ENCODE measurements around the gene HMCN1. TPM values are rescaled to one million over a fixed set of nuclear protein-coding genes. Genes with fewer than 3 reads are reported as not detected.

HMCN1 gene
- total RNA-seq, 4 donors from 2014 or later = 9.2 to 15.1 (median 13.8) TPM

DNA sequence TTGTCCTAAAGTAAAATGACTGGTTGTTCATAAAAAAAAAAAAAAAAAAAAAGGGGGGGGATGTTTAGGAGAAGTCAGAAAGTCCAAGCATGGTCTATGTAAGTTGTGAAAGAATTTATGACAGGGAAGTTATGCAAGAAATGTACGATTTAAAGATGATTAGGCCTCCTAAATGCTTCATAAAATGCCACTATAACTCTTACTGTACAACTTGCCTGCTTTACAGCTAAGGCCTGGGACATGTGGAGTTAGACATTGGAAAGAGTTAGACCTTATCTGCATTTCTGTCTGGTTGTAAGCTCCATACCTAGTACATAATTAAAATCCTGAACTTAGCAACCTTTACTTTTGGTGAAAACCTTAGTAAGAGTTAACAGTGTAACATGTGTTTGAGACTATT is 490.9 kb downstream of the HMCN1 start:
- TF ChIP-seq, protein P1, sequence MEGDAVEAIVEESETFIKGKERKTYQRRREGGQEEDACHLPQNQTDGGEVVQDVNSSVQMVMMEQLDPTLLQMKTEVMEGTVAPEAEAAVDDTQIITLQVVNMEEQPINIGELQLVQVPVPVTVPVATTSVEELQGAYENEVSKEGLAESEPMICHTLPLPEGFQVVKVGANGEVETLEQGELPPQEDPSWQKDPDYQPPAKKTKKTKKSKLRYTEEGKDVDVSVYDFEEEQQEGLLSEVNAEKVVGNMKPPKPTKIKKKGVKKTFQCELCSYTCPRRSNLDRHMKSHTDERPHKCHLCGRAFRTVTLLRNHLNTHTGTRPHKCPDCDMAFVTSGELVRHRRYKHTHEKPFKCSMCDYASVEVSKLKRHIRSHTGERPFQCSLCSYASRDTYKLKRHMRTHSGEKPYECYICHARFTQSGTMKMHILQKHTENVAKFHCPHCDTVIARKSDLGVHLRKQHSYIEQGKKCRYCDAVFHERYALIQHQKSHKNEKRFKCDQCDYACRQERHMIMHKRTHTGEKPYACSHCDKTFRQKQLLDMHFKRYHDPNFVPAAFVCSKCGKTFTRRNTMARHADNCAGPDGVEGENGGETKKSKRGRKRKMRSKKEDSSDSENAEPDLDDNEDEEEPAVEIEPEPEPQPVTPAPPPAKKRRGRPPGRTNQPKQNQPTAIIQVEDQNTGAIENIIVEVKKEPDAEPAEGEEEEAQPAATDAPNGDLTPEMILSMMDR (IDR thresholded peaks at IDR 0.05; ENCODE audit: low read depth) = no peak

DNA sequence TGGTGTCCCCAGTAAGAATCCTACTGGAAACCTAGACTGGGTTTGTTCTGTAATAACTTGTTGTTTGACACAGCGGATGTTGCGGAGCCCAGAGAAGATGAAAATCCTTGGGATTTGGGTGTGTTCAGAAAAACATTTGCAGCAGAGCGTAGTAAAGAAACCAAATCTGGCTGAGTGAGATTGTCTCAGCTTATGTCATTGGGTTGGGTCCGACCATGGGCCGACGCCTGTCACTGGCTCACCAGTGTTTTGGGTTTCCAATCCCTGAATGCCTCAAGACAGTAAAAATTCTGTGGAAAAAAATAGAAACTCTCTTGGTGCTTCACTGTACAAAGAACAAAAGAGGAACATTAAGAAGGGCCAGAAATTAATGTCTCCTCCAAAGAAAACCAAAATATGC is 494.6 kb downstream of the HMCN1 start:
- TF ChIP-seq, protein P1 (IDR thresholded peaks at IDR 0.05; ENCODE audit: low read depth) = no peak

DNA sequence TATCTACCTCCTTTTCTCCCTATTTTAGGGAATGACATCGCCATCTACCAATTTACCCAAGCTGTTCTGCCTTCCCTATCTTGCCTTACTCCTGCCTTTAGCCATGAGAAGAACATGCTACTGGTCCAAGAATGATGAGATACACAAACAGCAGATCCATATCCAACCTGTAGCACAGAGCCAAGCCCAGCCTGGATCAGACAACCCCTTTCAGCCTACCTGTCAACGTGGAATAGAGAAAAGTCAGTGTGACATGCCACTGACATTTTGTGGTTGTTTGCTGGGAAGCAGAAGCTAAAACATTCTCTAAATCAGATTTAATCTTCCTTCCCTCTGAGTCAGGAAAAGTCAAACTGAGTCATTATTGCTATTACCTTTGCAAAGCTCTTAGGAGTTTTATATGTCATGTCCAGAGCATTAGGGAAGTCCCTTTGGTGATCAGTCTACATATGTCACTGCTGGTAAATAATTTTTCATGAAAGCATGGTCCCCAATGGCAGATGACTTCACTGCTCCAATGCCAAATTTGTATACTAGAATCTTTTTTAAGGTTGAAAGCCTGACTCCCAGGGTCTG is 497.8 kb downstream of the HMCN1 start:
- TF ChIP-seq, protein P1 (IDR thresholded peaks at IDR 0.05; ENCODE audit: low read depth) = no peak

DNA sequence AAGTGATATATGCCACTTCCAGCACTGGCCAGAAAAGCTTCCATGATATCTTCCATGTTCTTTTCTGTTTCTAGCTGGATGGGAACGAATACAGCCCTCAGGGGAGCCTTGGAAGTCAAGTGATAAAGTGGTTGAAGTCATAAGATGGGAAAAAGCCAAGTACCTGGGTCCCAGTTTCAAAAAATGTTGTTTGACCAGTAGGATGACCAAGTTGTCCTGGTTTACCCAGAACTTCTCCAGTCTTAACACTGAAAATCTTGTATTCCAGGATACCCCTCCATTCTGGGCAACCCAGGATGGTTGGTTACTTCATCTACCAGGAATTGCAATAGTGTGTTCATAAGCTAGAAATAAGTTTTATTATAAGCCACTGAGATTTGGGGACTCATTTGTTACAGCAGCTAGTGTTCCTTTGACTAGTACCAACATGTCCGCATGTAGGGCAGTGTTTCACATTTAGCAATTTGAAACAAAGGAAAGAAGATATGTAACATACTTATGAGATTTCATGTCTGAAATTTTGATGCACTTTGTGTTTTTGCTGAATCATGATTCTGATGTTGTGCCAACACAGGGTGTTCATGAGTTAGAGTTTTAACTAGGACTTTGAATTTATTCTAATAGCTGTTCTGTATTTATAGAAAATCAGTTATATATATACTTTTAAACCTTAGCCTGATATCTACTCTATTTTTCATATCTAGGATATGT is 500.9 kb downstream of the HMCN1 start:
- TF ChIP-seq, protein P1 (IDR thresholded peaks at IDR 0.05; ENCODE audit: low read depth) = no peak

DNA sequence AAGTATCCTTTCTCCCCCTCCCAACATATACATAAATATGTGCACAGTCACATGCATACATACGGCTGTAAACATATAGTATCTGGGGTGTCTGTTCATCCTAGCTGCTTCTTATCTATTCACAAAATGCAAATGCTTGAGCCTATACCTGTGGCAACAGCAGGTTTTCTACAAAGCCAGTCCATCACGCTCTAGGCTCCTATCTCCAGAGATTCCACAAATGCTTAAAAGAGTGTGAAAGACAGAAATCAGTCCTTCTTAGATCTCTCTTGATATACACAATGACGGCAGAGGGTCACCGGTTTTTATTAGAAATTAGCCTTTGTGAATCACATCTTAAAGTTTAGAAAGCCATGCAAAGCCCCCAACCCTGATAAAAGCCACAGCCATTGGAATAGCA is 501.5 kb downstream of the HMCN1 start:
- TF ChIP-seq, protein P1 (IDR thresholded peaks at IDR 0.05; ENCODE audit: low read depth) = no peak

DNA sequence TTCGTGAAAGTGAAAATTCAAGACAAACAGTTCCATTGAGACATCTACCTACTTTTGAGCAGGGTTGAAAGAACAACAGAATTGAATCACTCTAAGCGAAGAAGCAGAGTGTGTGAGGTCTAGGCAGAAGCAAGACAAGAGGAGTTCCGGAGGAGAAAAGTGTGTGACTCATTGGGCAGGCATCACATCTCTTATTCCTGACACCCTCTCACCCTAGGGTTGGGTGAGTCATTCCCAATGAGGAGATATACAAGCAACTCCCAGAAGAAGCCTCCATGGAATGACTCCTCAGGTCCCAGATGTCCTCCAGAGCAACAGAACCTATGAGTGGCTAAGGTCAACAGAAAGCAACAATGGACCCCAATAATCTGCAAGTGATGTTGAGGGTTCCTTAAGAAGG is 502.7 kb downstream of the HMCN1 start:
- TF ChIP-seq, protein P1 (IDR thresholded peaks at IDR 0.05; ENCODE audit: low read depth) = no peak

DNA sequence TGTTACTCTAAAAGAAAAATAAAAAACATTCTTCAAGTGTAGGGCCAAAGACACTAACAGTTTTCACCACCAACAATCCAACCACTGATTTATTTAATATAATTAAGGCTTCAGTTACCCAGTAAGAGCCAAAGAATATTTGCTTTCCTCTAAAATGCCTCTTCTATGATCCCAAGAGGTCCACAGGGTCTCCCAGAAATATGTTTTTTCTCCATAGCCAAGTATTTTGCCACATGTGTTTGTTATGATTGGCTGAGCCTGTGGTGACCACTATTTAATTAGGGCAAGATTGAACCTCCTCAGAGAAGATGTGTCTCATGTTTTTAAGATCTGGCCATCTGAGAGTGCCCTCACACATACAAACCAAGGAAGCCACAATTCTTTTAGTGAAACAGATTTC is 505.0 kb downstream of the HMCN1 start:
- TF ChIP-seq, protein P1 (IDR thresholded peaks at IDR 0.05; ENCODE audit: low read depth) = no peak
